Ovary (tissue), 9 donors: ENCODE measurements around the gene ACMSD. TPM values are rescaled to one million over a fixed set of nuclear protein-coding genes. Genes with fewer than 3 reads are reported as not detected.

Source experiments
- DNase-seq, 5 donors: peaks; one replicate each; pipeline ENCODE4 v3.0.0-alpha.2; 2019 to 2020
- H3K27ac ChIP-seq, 2 donors: fragments of 200-600 bp; one replicate each; pipeline versions ENCODE4 v1.5.1 to v1.8.0; 2019 to 2022
- H3K27me3 ChIP-seq: fragments of 200-600 bp; one replicate; pipeline ENCODE4 v1.8.0; 2022
- H3K36me3 ChIP-seq: fragments of 200-600 bp; sonication (generic); one replicate; pipeline ENCODE4 v1.5.1; 2019
- H3K4me1 ChIP-seq: one replicate; pipeline ENCODE4 v1.8.1; 2013; ENCODE audit warnings: mild to moderate bottlenecking, moderate library complexity; ENCODE audit not compliant: insufficient read depth
- H3K4me3 ChIP-seq: fragments of 200-600 bp; sonication (generic); one replicate; pipeline ENCODE4 v1.5.1; 2017
- H3K9me3 ChIP-seq, 2 donors: fragments of 200-600 bp in 1 of 2; sonication (generic) in 1 of 2; one replicate each; pipeline versions ENCODE4 v1.5.1 to v1.8.1; 2013 to 2019; ENCODE audit warnings: mild to moderate bottlenecking in 1 of 2, moderate library complexity in 1 of 2
- EP300 ChIP-seq: sonication (generic); formaldehyde crosslinking; IDR thresholded peaks from one replicate; pipeline ENCODE4 v1.6.1; 2017; ENCODE audit warnings: antibody characterized with exemption
- POLR2A ChIP-seq: fragments of 450-650 bp; IDR thresholded peaks from one replicate; pipeline ENCODE4 v1.6.1; 2017; ENCODE audit warnings: antibody characterized with exemption, mild to moderate bottlenecking, moderate library complexity
- WGBS, 3 donors: extraction: QIAGEN DNeasy Blood & Tissue Kit in 1 of 3; methylation state at CpG; one replicate each; pipeline versions ENCODE4 v1.1.5 to v1.1.7; 2013 to 2017; 5-methylcytosine and 5-hydroxymethylcytosine counted together
- intact Hi-C, 4 donors: fragments of 100-400 bp; cut with DNase I; formaldehyde crosslinking; loops; one replicate each; pipeline versions ENCODE4 v1.11.0 to v1.15.1; 2022 to 2023
- polyA plus RNA-seq, 2 donors: library from polyadenylated mRNA; stranded (reverse); fragments of 200-250 nt in 1 of 2; fragments of 350-450 nt in 1 of 2; fragmentation: Illumina TruSeq in 1 of 2; extraction: RNeasy Lipid Tissue Mini Kit (QIAGEN cat#74804) in 1 of 2; gene quantifications; one replicate each; pipeline ENCODE4 v1.2.3, GENCODE V29; 2013 to 2014
- total RNA-seq, 7 donors: library from RNA; depleted of rRNA in 2 of 7; stranded (reverse); fragments of >200 nt in 2 of 7; fragmentation: NEBNext Ultra II Directional in 3 of 7; extraction: Animal tissue kit (Norgen Biotek cat#: 25700) in 3 of 7; gene quantifications; one replicate each; pipeline versions ENCODE4 v1.1.0 to v1.2.4, GENCODE V29; 2016 to 2023
- TF ChIP-seq, protein P1 (sequence below), 3 donors: fragments of 450-650 bp in 2 of 3; fragments of 200-600 bp in 1 of 3; IDR thresholded peaks; one replicate each; pipeline versions ENCODE4 v1.5.1 to v1.8.0; 2016 to 2022; ENCODE audit warnings: antibody characterized with exemption in 3 of 3, mild to moderate bottlenecking in 1 of 3
- donor health status: DM: no; HTN: no; CAD: no; lungs with moderate emphysema.
- donor health status: DM: no; HTN: no; CAD: no.
- donor health status: Bipolar disorder and iron deficiency.
- donor health status: DM: yes; HTN: yes; CAD: no.
- donor health status: DM: no; HTN: no; CAD: no.
- donor health status: DM: yes; HTN: yes; CAD: no.

Gene ACMSD
- total and polyA plus RNA-seq, 9 donors = not detected

DNA sequence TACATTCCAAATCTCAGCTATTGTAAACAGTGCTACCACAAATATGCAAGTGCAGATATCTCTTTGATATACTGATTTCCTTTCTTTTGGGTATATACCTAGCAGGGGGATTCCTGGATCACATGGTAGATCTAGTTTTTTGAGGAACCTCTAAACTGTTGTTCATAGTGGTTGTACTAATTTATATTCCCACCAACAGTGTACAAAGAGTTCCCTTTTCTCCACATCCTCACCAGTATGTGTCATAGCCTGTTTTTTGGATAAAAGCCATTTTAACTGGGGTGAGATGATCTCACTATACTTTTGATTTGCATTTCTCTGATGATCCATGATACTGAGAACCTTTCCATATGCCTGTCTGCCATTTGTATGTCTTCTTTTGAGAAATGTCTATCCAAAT lies 73.9 kb downstream of the ACMSD start:
- no peaks in the 10 kb centered on the region for H3K36me3 ChIP-seq
- no peak overlapping the region for H3K27ac ChIP-seq
- peaks cover 2% of the 10 kb centered on the region for H3K4me1 ChIP-seq
- no peak for TF ChIP-seq POLR2A
- TF ChIP-seq EP300 = no peak
- TF ChIP-seq, protein P1, sequence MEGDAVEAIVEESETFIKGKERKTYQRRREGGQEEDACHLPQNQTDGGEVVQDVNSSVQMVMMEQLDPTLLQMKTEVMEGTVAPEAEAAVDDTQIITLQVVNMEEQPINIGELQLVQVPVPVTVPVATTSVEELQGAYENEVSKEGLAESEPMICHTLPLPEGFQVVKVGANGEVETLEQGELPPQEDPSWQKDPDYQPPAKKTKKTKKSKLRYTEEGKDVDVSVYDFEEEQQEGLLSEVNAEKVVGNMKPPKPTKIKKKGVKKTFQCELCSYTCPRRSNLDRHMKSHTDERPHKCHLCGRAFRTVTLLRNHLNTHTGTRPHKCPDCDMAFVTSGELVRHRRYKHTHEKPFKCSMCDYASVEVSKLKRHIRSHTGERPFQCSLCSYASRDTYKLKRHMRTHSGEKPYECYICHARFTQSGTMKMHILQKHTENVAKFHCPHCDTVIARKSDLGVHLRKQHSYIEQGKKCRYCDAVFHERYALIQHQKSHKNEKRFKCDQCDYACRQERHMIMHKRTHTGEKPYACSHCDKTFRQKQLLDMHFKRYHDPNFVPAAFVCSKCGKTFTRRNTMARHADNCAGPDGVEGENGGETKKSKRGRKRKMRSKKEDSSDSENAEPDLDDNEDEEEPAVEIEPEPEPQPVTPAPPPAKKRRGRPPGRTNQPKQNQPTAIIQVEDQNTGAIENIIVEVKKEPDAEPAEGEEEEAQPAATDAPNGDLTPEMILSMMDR (IDR thresholded peaks at IDR 0.05) = no peak
- no peaks in the 10 kb centered on the region for H3K27me3 ChIP-seq
- H3K9me3 ChIP-seq = no peaks in the 10 kb centered on the region
- intact Hi-C loops = no loop called here
- no peak overlapping the region for H3K4me3 ChIP-seq
- no peak for DNase-seq

DNA sequence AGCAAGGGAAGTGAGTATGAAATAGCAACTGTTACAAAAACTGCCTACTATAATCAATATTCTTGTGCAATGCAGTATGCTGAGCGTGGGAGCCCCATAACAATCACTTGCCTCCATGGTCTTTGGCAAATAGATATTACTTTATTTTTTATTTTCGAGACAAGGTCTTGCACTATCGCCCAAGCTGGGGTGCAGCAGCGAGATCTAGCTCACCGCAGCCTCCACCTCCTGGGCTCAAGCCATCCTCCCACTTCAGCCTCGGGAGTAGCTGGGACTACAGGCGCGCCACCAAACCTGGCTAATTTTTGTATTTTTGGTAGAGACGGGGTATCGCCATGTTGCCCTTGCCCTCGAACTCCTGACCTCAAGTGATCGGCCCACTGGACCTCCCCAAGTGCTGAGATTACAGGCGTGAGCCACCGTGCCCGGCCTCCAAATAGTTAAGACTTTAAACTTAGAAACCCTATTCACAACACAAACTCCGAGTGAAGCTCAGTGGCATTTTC lies 79.0 kb downstream of the ACMSD start:
- H3K36me3 ChIP-seq = no peaks in the 10 kb centered on the region
- 11 to 18% (median 11%) methylated on average over 16 of the region's 16 CpGs for WGBS, 3 donors
- H3K9me3 ChIP-seq = no peaks in the 10 kb centered on the region
- H3K27me3 ChIP-seq = no peaks in the 10 kb centered on the region
- DNase-seq = peak; percentile 14 to 54 (median 35)
- H3K4me1 ChIP-seq = peaks cover 5% of the 10 kb centered on the region
- intact Hi-C loops = no loop called here
- TF ChIP-seq EP300 (no peak), POLR2A (no peak)
- TF ChIP-seq, protein P1 (IDR thresholded peaks at IDR 0.05) = no peak
- H3K27ac ChIP-seq = peak overlapping the region; percentile 51 to 94
- peak overlapping the region; percentile 95 for H3K4me3 ChIP-seq

- WGBS, 3 donors = 0 to 1% (median 0%) methylated on average over 37 to 38 of the region's 38 CpGs
- peak in 1 of 5 donors; percentile 14 for DNase-seq
- H3K4me3 ChIP-seq = peak overlapping the region; percentile 95
- TF ChIP-seq EP300 = no peak
- TF ChIP-seq, protein P1 (IDR thresholded peaks at IDR 0.05) = peak; percentile 16 to 58 (median 40)
- peak; percentile 39 for TF ChIP-seq POLR2A
- H3K9me3 ChIP-seq = no peaks in the 10 kb centered on the region
- H3K27ac ChIP-seq = peak overlapping the region; percentile 51 to 94
- no peaks in the 10 kb centered on the region for H3K27me3 ChIP-seq
- H3K36me3 ChIP-seq = no peaks in the 10 kb centered on the region
- H3K4me1 ChIP-seq = peaks cover 5% of the 10 kb centered on the region
- intact Hi-C loops = no loop called here
Observed at GRCh38 chr2:134917888-134918525, 79.6 kb downstream of the ACMSD start.

- TF ChIP-seq EP300 (no peak), POLR2A (peak; percentile 30)
- TF ChIP-seq, protein P1 (IDR thresholded peaks at IDR 0.05) = peak in 1 of 3 donors; percentile 45
- Histone ChIP-seq H3K27ac (peak within 1 kb of the TSS; percentile 51 to 94), H3K9me3 (no peaks in the 10 kb centered on the region), H3K36me3 (no peaks in the 10 kb centered on the region), H3K27me3 (no peaks in the 10 kb centered on the region), H3K4me3 (peak within 1 kb of the TSS; percentile 95), H3K4me1 (peaks cover 5% of the 10 kb centered on the region)
- WGBS, 3 donors = 0 to 1% (median 0%) methylated on average over 62 to 83 of the region's 83 CpGs
- DNase-seq = peak; percentile 99 to 100 (median 99)
- intact Hi-C loops = no loop called here
Observed at GRCh38 chr2:134918526-134919340, 80.3 kb downstream of the ACMSD start, which contains the start of gene CCNT2. Gene CCNT2 (plus strand): TSS chr2:134918822. CDS start chr2:134918855, 33 bp downstream.
